Activated CD4-positive, alpha-beta T cell treated with anti-CD3 and anti-CD28 coated beads, Interleukin-2, amount 10 ng/mL, durations not matched to agents 24 days and 14 days (primary cell): Measurements from ENCODE around the gene CLDN1. TPM values are rescaled to one million over a fixed set of nuclear protein-coding genes. Genes with fewer than 3 reads are reported as not detected.

Source experiments
- DNase-seq: peaks from one replicate; pipeline ENCODE4 v3.0.0; 2022
- H3K27ac Mint-ChIP-seq: one replicate; pipeline ENCODE4 v1.8.0; 2022; ENCODE audit warnings: mild to moderate bottlenecking, mixed read lengths
- H3K27me3 Mint-ChIP-seq: one replicate; pipeline ENCODE4 v1.8.0; 2022; ENCODE audit warnings: mixed read lengths
- H3K36me3 Mint-ChIP-seq: one replicate; pipeline ENCODE4 v1.8.0; 2022; ENCODE audit warnings: low read depth, mild to moderate bottlenecking, mixed read lengths
- H3K4me1 Mint-ChIP-seq: one replicate; pipeline ENCODE4 v1.8.0; 2021; ENCODE audit warnings: mixed read lengths
- H3K4me3 Mint-ChIP-seq: one replicate; pipeline ENCODE4 v1.8.0; 2022; ENCODE audit warnings: mild to moderate bottlenecking, moderate library complexity, mixed read lengths
- H3K9me3 Mint-ChIP-seq: one replicate; pipeline ENCODE4 v1.8.0; 2021; ENCODE audit warnings: mixed read lengths
- intact Hi-C: fragments of 100-400 bp; cut with micrococcal nuclease; formaldehyde crosslinking; loops from one replicate; pipeline ENCODE4 v1.15.1; 2023
- total RNA-seq: library from RNA; stranded (reverse); gene quantifications from 2 replicates; pipeline ENCODE4 v1.2.3, GENCODE V29; 2022

Gene CLDN1
- total RNA-seq, 1 donor from 2014 or later, result 0.33 TPM

- intact Hi-C loops, result loop anchor here (1.0 to 10.0 kb wide), 4 partner anchors 98 to 355 kb away; no protein-coding TSS in a partner anchor
- Mint-ChIP-seq H3K4me3 (peak overlapping the region; percentile 75), H3K36me3 (no peaks in the 10 kb centered on the region), H3K27ac (no peak overlapping the region), H3K27me3 (peaks cover 22% of the 10 kb centered on the region), H3K4me1 (peaks cover 31% of the 10 kb centered on the region), H3K9me3 (no peaks in the 10 kb centered on the region)
- no peak for DNase-seq
Measured at GRCh38 chr3:190322604-190323245, 479 bp upstream of the CLDN1 start.

- no peak for DNase-seq
- H3K9me3 Mint-ChIP-seq, result no peaks in the 10 kb centered on the region
- no peaks in the 10 kb centered on the region for H3K36me3 Mint-ChIP-seq
- intact Hi-C loops, result loop anchor here (10.0 kb wide), 2 partner anchors 174 to 294 kb away; no protein-coding TSS in a partner anchor
- H3K27ac Mint-ChIP-seq, result no peak overlapping the region
- peak overlapping the region; percentile 16 for H3K4me3 Mint-ChIP-seq
- H3K27me3 Mint-ChIP-seq, result peaks cover 24% of the 10 kb centered on the region
- peaks cover 31% of the 10 kb centered on the region for H3K4me1 Mint-ChIP-seq
Measured at GRCh38 chr3:190320594-190321362, 1.5 kb downstream of the CLDN1 start.

GRCh38 chr3:190319660-190320059, 2.6 kb downstream of the CLDN1 start:
- peak overlapping the region; percentile 5 for H3K4me3 Mint-ChIP-seq
- no peaks in the 10 kb centered on the region for H3K9me3 Mint-ChIP-seq
- no peak for DNase-seq
- peaks cover 31% of the 10 kb centered on the region for H3K4me1 Mint-ChIP-seq
- no peaks in the 10 kb centered on the region for H3K36me3 Mint-ChIP-seq
- intact Hi-C loops, result loop anchor here (1.0 to 10.0 kb wide), 3 partner anchors 13 to 295 kb away; no protein-coding TSS in a partner anchor
- H3K27ac Mint-ChIP-seq, result peak overlapping the region; percentile 32
- H3K27me3 Mint-ChIP-seq, result peaks cover 24% of the 10 kb centered on the region

DNA sequence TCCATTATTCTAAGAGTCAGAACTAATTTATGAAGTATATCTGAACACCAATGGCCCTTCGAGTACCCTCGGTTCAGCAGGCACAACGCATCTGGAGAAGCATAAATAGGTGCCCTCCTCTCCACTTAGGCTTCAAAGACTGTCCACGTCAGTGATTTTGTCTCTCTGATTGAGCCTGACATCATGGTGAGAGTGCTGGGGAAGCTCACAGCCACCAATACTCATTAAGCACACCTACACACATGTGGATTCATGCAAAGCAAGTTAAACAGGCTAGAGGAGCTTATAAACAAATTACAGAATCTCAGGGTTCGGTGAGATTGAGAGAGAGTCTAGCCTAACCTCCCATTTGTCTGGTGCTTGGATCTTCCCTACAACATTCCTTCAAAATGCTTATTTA, 3.6 kb downstream of the CLDN1 start:
- H3K36me3 Mint-ChIP-seq, result no peaks in the 10 kb centered on the region
- H3K4me3 Mint-ChIP-seq, result no peak overlapping the region
- no peak overlapping the region for H3K27ac Mint-ChIP-seq
- H3K9me3 Mint-ChIP-seq, result no peaks in the 10 kb centered on the region
- H3K27me3 Mint-ChIP-seq, result peaks cover 24% of the 10 kb centered on the region
- peaks cover 31% of the 10 kb centered on the region for H3K4me1 Mint-ChIP-seq
- no peak for DNase-seq
- intact Hi-C loops, result loop anchor here (1.0 kb wide), 1 partner anchor 12 kb away; no protein-coding TSS in a partner anchor

DNA sequence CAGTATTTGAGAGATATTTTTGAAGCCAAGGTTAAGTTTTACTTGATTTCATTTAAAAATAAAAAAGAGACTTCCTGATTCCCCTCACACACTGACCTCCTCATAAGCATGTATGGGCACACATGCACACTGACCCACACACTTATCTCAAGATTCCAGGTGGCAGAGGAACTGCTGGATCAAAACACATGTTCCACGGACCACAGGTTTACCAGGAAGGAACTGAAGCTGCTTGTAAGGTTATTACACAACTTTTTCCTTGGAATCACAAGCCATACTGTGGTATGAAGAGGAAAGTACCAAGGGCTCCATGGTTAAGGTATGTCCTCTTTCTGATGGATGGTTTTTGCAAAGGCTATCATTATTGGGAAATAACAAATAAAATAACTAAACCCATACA, 7.5 kb downstream of the CLDN1 start:
- Mint-ChIP-seq H3K9me3 (no peaks in the 10 kb centered on the region), H3K27me3 (peaks cover 4% of the 10 kb centered on the region), H3K36me3 (no peaks in the 10 kb centered on the region), H3K4me3 (no peak overlapping the region), H3K4me1 (peaks cover 12% of the 10 kb centered on the region), H3K27ac (no peak overlapping the region)
- intact Hi-C loops, result no loop called here
- no peak for DNase-seq

- Mint-ChIP-seq H3K36me3 (no peaks in the 10 kb centered on the region), H3K4me1 (peaks cover 14% of the 10 kb centered on the region), H3K4me3 (no peak overlapping the region), H3K27ac (no peak overlapping the region), H3K9me3 (peaks cover 11% of the 10 kb centered on the region), H3K27me3 (no peaks in the 10 kb centered on the region)
- intact Hi-C loops, result no loop called here
- DNase-seq, result no peak
Measured at GRCh38 chr3:190309414-190309813, 12.8 kb downstream of the CLDN1 start.

DNA sequence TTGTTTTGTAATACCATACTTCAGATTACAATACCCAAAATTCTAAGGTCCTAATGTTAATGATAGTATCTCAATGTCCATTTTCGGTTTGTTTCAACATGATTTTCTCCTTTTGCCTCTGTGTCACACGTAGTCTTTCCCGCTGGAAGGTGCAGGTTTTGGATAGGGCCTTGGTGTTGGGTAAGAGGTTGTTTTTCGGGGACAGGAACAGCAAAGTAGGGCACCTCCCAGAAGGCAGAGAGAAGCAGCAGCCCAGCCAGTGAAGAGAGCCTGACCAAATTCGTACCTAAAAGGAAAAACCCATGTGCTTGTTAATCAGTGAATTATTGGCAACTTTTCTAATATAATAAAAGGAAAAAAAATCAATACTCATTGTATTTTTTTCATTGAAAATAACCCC, 14.1 kb downstream of the CLDN1 start:
- no peak for DNase-seq
- H3K27me3 Mint-ChIP-seq, result no peaks in the 10 kb centered on the region
- no peak overlapping the region for H3K27ac Mint-ChIP-seq
- intact Hi-C loops, result no loop called here
- peaks cover 14% of the 10 kb centered on the region for H3K4me1 Mint-ChIP-seq
- H3K36me3 Mint-ChIP-seq, result no peaks in the 10 kb centered on the region
- H3K4me3 Mint-ChIP-seq, result no peak overlapping the region
- peaks cover 11% of the 10 kb centered on the region for H3K9me3 Mint-ChIP-seq

- intact Hi-C loops, result no loop called here
- Mint-ChIP-seq H3K4me1 (peaks cover 14% of the 10 kb centered on the region), H3K4me3 (peak overlapping the region; percentile 19), H3K27ac (peak overlapping the region; percentile 71), H3K36me3 (no peaks in the 10 kb centered on the region), H3K9me3 (peaks cover 11% of the 10 kb centered on the region), H3K27me3 (no peaks in the 10 kb centered on the region)
- DNase-seq, result no peak
Measured at GRCh38 chr3:190307164-190307545, 15.1 kb downstream of the CLDN1 start.

GRCh38 chr3:190306513-190307163, 15.6 kb downstream of the CLDN1 start:
- peak overlapping the region; percentile 19 for H3K4me3 Mint-ChIP-seq
- peaks cover 11% of the 10 kb centered on the region for H3K9me3 Mint-ChIP-seq
- no peaks in the 10 kb centered on the region for H3K27me3 Mint-ChIP-seq
- no peaks in the 10 kb centered on the region for H3K36me3 Mint-ChIP-seq
- peak overlapping the region; percentile 71 for H3K27ac Mint-ChIP-seq
- H3K4me1 Mint-ChIP-seq, result peaks cover 19% of the 10 kb centered on the region
- peak; percentile 63 for DNase-seq
- intact Hi-C loops, result loop anchor here (1.0 kb wide), 1 partner anchor 13 kb away; no protein-coding TSS in a partner anchor

GRCh38 chr3:190306026-190306425, 16.2 kb downstream of the CLDN1 start:
- no peak overlapping the region for H3K4me3 Mint-ChIP-seq

GRCh38 chr3:190305406-190305805, 16.8 kb downstream of the CLDN1 start:
- no peak overlapping the region for H3K4me3 Mint-ChIP-seq

More at GRCh38 chr3:190306026-190306425, 16.2 kb downstream of the CLDN1 start:
- intact Hi-C loops, result loop anchor here (1.0 kb wide), 1 partner anchor 13 kb away; no protein-coding TSS in a partner anchor
- DNase-seq, result no peak
- H3K27me3 Mint-ChIP-seq, result no peaks in the 10 kb centered on the region
- peaks cover 22% of the 10 kb centered on the region for H3K4me1 Mint-ChIP-seq
- H3K9me3 Mint-ChIP-seq, result peaks cover 15% of the 10 kb centered on the region
- H3K36me3 Mint-ChIP-seq, result no peaks in the 10 kb centered on the region
- H3K27ac Mint-ChIP-seq, result peak overlapping the region; percentile 71

DNA sequence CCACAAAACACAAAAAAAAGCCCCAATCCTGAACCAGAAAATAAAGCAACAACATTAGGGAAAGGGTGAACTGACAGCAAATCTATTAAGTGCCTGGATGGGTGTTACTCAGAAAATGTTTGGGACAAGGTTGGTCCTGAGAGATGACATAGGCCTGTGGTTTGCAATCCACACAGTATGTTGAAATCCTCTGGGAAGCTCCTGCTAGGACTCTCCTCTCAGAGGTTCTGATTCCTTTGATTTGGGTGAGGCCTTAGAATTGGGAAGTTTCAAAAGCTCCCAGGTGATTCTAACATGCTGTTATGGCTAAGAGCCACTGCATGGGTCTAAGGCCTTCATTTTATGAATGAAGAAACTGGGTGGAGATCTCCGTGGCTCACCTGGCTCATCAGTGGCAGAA, 18.4 kb downstream of the CLDN1 start:
- H3K27me3 Mint-ChIP-seq, result peaks cover 2% of the 10 kb centered on the region
- no peak overlapping the region for H3K27ac Mint-ChIP-seq
- no peak for DNase-seq
- no peaks in the 10 kb centered on the region for H3K36me3 Mint-ChIP-seq
- intact Hi-C loops, result no loop called here
- peaks cover 22% of the 10 kb centered on the region for H3K4me1 Mint-ChIP-seq
- peaks cover 15% of the 10 kb centered on the region for H3K9me3 Mint-ChIP-seq
- no peak overlapping the region for H3K4me3 Mint-ChIP-seq

More at GRCh38 chr3:190305406-190305805, 16.8 kb downstream of the CLDN1 start:
- H3K36me3 Mint-ChIP-seq, result no peaks in the 10 kb centered on the region
- peaks cover 2% of the 10 kb centered on the region for H3K27me3 Mint-ChIP-seq
- intact Hi-C loops, result no loop called here
- DNase-seq, result no peak
- peaks cover 15% of the 10 kb centered on the region for H3K9me3 Mint-ChIP-seq
- H3K27ac Mint-ChIP-seq, result no peak overlapping the region
- H3K4me1 Mint-ChIP-seq, result peaks cover 22% of the 10 kb centered on the region

- Mint-ChIP-seq H3K36me3 (no peaks in the 10 kb centered on the region), H3K4me1 (peaks cover 21% of the 10 kb centered on the region), H3K9me3 (peaks cover 14% of the 10 kb centered on the region), H3K27me3 (peaks cover 2% of the 10 kb centered on the region), H3K27ac (no peak overlapping the region), H3K4me3 (no peak overlapping the region)
- intact Hi-C loops, result no loop called here
- DNase-seq, result no peak
Measured at GRCh38 chr3:190302212-190302867, 19.9 kb downstream of the CLDN1 start.
